GM21423 (cell line): Measurements from ENCODE around the gene CNKSR3.
A peak's percentile ranks its signal among the peaks of the same experiment; 100 is the strongest.
"Not testable (repeated sequence)": the region's sequence is repeated elsewhere in the genome, so short reads cannot be mapped to it uniquely, and the experiment has no call there.

Source experiments
- ATAC-seq: cut with Tn5 transposase; IDR thresholded peaks from one replicate; pipeline ENCODE4 v1.9.1; 2021; ENCODE audit warnings: mild to moderate bottlenecking, moderate library complexity; ENCODE audit not compliant: unreplicated experiment

CNKSR3 gene

DNA sequence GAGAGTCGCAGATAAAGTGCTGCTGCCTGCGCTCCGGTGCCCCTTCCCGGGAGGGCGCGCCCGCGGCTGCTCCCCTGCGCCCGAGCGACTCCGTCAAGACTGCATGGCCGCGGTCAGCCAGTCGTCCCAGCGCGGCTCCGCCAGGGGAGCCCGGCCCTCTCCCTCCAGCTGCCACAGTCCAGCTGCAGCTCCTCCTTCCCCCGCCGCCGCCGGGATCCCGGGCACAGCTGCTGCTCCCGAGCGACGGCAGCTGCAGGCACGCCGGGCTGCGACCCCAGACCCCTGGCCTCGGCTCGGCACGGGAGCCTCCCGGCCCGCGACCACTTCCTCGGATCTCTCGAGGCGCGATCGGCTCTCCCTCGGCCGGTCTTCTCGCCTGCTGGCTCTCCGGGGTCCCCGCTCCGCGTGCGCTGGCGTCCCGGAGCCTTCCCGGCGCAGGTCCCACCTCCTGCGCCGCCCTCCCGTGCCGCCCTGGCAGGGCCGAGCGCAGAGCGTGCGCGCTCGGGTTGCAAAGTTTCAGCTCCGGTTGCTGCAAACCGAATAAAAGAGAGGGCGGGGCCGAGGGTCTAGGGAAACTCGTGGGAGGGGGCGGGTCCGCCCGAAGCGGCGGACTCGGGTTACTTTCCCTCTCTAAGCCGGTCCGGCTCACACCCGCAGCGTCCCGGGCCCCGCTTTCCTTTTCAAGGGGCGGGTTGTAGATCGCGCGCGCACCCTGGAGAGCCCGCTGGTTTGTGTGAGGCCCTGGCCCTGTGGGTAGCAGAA lies at the start of gene CNKSR3:
CNKSR3 (minus strand) TSS at position 542 of the 762 bp plus-strand sequence. CDS start 571 bp downstream, outside the sequence.
- ATAC-seq: peak; percentile 72

GRCh38 chr6:154558984-154559383 lies 48.5 kb upstream of the CNKSR3 start:
- ATAC-seq: no peak

DNA sequence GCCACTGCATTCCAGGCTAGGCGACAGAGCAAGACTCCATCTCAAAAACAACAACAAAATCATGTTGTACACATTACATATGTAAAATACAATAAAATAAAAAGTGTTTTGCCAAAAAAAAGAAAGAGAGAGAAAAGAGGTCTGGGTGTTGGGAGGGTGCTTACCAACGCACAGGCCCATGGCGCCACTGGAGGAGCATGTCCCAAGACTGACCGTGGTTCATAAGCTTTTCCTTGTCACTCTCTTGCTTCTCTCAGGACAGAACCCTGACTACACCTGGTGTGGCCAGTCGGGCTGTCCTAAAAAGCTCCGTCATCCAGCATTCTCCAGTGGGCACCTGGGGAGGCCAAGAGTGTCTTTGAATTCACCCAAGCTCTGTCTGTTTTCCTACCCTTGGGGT lies 48.0 kb upstream of the CNKSR3 start:
- ATAC-seq: no peak

DNA sequence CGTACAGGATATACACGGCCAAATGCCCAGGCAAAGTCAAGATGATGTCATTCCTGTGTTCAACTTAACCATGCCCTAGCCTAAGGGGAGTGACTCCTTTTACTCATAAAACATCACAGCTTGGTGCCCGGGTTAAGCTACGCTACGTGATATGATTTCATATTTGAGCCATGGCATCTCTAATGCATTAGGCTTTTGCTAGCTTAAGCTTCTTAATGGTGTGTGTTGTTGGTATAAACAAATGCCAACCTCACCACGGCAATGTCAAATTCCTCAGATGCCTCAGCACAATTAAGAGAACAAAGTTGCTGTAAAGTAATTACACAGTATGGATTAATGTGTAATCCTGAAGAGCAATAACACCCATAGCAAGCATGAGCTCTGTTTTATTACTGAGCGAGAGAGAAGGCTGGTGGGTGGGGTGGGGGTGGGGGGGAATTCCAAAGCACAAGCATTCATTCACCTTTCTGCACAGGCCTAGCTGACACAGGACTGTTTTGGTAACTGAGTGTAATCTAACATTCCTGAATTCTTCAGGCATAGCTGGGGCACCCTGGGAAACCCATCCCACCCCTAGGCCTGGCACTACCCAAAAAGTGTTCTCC lies 44.7 kb upstream of the CNKSR3 start:
- no peak for ATAC-seq

DNA sequence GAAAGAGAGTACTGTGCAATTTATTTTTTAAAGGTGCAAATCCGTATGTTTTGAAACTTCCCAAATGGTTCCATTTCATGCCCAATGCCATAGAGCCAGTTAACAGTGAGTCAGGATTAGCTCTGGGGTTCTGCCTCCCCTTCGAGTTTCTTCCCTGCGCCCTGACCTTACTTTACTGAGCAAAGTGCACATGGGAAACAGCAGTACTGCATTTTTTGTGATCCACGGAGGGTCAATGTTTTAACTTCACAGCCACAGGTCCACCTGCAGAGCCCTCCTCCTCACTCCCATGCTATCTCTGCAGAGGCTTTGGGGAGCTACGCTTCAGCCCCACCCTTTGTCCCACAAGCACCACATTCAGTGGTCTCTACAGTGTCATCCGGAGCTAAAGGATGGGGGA lies 44.0 kb upstream of the CNKSR3 start:
- ATAC-seq: no peak

DNA sequence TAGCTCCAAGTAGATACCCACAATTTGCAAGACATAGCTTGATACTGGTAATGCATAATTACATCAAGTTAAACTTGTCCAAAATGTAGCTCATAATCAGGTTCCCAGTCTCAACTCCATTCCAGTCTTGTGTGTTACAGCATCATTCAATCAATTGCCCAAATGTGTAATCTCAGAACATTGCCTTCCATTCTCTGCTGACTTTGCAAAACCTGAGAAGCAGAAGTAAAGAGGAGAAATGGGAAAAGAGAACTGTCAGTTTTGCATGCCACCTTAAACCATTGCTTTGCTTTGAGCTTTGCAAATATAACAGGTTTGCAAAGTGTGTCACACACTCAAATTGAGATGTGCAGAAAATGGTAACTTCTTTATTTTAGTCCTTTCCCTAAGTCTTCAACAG lies 40.3 kb upstream of the CNKSR3 start:
- ATAC-seq: no peak

- no peak for ATAC-seq
Observed at GRCh38 chr6:154549179-154549578, 38.7 kb upstream of the CNKSR3 start.

DNA sequence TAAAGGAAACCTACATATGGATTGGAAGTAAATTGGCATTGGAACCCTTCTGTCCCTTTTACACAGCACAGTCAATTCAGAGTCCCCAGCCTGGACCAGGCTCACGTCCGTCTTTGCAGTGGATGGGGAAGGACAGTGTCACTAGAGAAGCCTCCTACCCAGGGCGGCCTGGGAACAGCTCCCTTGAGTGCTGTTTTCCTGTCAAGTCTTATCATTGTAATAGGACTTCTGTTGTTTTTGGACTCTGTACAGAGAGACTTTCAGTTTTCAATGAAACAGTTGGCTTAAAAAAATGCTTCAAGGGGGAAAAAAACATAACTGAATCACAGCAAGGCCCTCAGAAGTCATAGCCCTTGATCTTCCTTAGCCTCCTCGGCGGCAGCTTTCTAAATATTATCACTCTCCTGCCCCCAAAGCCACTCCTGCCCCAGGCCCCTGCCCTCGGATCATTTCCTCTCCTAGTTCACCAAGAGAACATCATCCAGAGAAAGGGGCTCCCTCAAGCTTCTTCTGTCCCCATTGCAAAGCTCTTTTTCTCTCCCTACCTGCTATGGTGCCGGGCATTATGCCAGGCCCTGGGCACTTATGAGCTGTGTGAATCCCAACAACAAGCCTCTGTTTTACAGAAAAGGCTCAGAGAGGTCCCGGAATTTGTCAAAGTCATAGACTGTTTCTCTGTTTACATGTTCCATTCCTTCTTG lies 37.8 kb upstream of the CNKSR3 start:
- ATAC-seq: no peak

DNA sequence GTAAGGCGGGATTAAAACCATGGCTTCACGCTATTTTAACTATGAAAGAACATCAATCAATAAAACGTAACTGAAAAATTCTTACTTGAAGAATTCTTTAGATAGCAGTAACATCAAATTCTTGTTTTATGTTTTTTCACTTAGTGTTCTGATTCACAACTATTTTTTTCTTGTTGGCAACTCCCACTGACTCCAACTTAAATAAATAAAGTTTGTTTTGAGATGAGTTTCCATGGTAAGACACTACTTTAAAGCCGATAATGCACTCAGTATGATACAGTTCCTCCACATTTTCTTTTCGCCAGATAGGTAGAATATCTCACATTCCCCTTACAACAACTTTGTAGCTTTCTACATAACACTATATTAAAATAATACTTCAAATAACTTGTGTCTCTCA lies 33.1 kb upstream of the CNKSR3 start:
- no peak for ATAC-seq

- no peak for ATAC-seq
Observed at GRCh38 chr6:154542747-154543146, 32.3 kb upstream of the CNKSR3 start.

DNA sequence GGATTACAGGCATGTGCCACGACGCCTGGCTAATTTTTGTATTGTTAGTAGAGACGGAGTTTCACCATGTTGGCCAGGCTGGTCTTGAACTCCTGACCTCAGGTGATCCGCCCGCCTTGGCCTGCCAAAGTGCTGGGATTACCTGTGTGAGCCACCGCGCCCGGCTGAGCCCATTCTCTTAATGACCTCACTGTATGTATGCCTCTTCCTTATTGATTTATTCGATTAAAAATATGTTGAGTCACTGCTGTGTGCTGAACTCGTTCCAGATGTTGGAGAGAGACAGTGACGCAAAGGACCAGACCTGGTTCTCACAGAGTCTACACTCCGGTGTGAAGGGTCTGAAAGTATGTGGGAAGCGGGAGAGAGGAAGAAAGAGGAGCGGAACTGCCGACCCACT lies 31.4 kb upstream of the CNKSR3 start:
- not testable (repeated sequence) for ATAC-seq

- no peak for ATAC-seq
Observed at GRCh38 chr6:154539593-154540269, 29.2 kb upstream of the CNKSR3 start.

- no peak for ATAC-seq
Observed at GRCh38 chr6:154538640-154539191, 28.2 kb upstream of the CNKSR3 start.

- ATAC-seq: no peak
Observed at GRCh38 chr6:154537511-154538325, 27.2 kb upstream of the CNKSR3 start.

- ATAC-seq: no peak
Observed at GRCh38 chr6:154536999-154537398, 26.5 kb upstream of the CNKSR3 start.

DNA sequence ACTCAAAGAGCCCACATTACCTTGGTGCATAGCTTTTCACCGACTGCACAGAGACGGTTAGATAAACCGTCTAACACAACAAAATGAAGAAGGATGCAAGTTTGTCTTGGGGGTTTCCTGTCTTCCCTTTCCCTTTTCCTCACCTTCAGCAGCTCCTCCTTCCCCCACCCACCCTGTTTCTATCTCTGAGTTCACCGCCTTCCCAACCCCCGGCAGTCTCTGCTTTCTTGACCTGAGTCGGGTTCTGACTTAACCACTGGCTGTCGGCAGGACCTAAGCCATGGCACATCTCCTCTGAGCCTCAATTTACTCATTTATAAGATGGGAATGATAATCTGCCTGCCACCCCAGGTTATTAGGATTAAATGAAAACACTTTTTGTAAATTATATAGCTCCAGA lies 25.8 kb upstream of the CNKSR3 start:
- ATAC-seq: no peak

- no peak for ATAC-seq
Observed at GRCh38 chr6:154535851-154536250, 25.4 kb upstream of the CNKSR3 start.

DNA sequence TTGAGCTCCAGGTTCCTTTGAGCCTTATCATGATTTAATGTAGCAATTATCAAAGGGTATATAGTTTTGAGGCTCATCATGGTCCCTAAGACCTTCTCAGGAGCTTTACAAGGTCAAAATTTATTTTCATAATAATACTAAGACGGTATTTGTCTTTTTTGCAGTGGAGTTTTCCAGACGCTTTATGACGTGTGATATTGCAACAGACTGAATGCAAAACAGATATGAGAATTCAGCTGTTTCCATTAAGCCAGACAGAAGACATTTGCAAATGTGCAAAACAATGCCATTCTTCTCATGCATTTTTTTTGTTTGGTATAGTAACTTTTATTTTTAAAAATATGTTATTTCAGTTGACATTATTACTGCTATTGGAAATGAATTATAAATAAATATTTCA lies 24.7 kb upstream of the CNKSR3 start:
- ATAC-seq: no peak

DNA sequence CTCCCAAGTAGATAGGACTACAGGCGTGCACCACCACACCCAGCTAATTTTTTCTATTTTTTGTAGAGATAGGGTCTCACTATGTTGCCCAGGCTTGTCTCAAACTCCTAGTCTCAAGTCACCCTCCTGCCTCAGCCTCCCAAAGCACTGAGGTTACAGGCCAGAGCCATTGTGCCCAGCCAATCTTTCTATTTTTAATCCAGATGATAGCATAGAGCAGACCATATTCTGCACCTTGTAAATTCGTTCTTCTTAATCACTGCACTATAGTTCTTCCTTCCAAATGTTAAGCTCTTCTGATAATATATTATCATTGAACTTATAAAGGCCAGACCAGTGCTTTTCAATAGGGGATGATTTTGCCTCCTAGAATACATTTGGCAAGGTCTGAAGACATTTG lies 24.0 kb upstream of the CNKSR3 start:
- ATAC-seq: no peak

GRCh38 chr6:154532426-154532825 lies 21.9 kb upstream of the CNKSR3 start:
- no peak for ATAC-seq
